T-helper 2 cell treated with Interferon-gamma antibody and Interleukin-4, amounts not matched to agents 100 ng/mL and 5 ng/mL, for 36 hours (primary cell): ENCODE measurements around the gene SEMA4B. TPM values are rescaled to one million over a fixed set of nuclear protein-coding genes. Genes with fewer than 3 reads are reported as not detected.

Source experiments
- intact Hi-C: fragments of 100-400 bp; cut with micrococcal nuclease; formaldehyde crosslinking; loops from one replicate; pipeline ENCODE4 v1.15.1; 2023
- total RNA-seq: library from RNA; stranded (reverse); gene quantifications from 2 replicates; pipeline ENCODE4 v1.2.3, GENCODE V29; 2022

Gene SEMA4B
- total RNA-seq, 1 donor from 2014 or later: 19.0 TPM

- intact Hi-C loops: no loop called here
These were observed 24.5 kb downstream of the SEMA4B start for GRCh38 chr15:90225504-90226234.

GRCh38 chr15:90227336-90227735 lies 26.2 kb downstream of the SEMA4B start:
- intact Hi-C loops: no loop called here

GRCh38 chr15:90227816-90228772 lies 27.0 kb downstream of the SEMA4B start:
- intact Hi-C loops: no loop called here

- intact Hi-C loops: no loop called here
These were observed 27.8 kb downstream of the SEMA4B start for GRCh38 chr15:90228960-90229359.

- intact Hi-C loops: loop anchor here (5.0 kb wide), 3 partner anchors 88 to 702 kb away; partner anchors contain the start of gene HDDC3
These were observed 29.0 kb downstream of the SEMA4B start for GRCh38 chr15:90230071-90230494.

- intact Hi-C loops: loop anchor here (1.0 to 5.0 kb wide), 5 partner anchors 29 to 702 kb away; partner anchors contain the start of genes HDDC3, IDH2 and SEMA4B
These were observed 29.5 kb downstream of the SEMA4B start for GRCh38 chr15:90230610-90231009.

GRCh38 chr15:90231028-90232017 lies 30.2 kb downstream of the SEMA4B start:
- intact Hi-C loops: loop anchor here (1.0 to 5.0 kb wide), 5 partner anchors 30 to 701 kb away; partner anchors contain the start of genes HDDC3, IDH2 and SEMA4B

GRCh38 chr15:90232196-90232595 lies 31.1 kb downstream of the SEMA4B start:
- intact Hi-C loops: loop anchor here (5.0 kb wide), 3 partner anchors 90 to 700 kb away; partner anchors contain the start of gene HDDC3

GRCh38 chr15:90232941-90233386 lies 31.8 kb downstream of the SEMA4B start:
- intact Hi-C loops: loop anchor here (1.0 to 5.0 kb wide), 4 partner anchors 91 to 699 kb away; partner anchors contain the start of gene HDDC3

GRCh38 chr15:90233387-90234095 lies 32.4 kb downstream of the SEMA4B start, which contains the start of gene CIB1:
CIB1 (minus strand) TSS chr15:90233941; CDS start chr15:90233885, 56 bp downstream.
- intact Hi-C loops: loop anchor here (1.0 to 5.0 kb wide), 8 partner anchors 16 to 699 kb away; partner anchors contain the start of genes HDDC3, IQGAP1, NGRN and TTLL13

GRCh38 chr15:90234096-90234988 lies 33.2 kb downstream of the SEMA4B start, which contains the start of gene GDPGP1:
GDPGP1 (plus strand) TSS chr15:90234209; CDS start chr15:90240909, 6,700 bp downstream.
- intact Hi-C loops: loop anchor here (1.0 to 5.0 kb wide), 7 partner anchors 15 to 698 kb away; partner anchors contain the start of genes HDDC3, IQGAP1, NGRN and TTLL13

- intact Hi-C loops: no loop called here
These were observed 38.2 kb downstream of the SEMA4B start for GRCh38 chr15:90239371-90239770.

- intact Hi-C loops: no loop called here
These were observed 39.7 kb downstream of the SEMA4B start for GRCh38 chr15:90240856-90241255.

GRCh38 chr15:90241343-90242192 lies 40.4 kb downstream of the SEMA4B start:
- intact Hi-C loops: no loop called here

GRCh38 chr15:90243943-90244639 lies 43.0 kb downstream of the SEMA4B start:
- intact Hi-C loops: no loop called here

GRCh38 chr15:90248789-90249202 lies 47.7 kb downstream of the SEMA4B start:
- intact Hi-C loops: loop anchor here (1.0 to 2.0 kb wide), 2 partner anchors 14 to 16 kb away; partner anchors contain the start of genes GDPGP1 and NGRN
